K562 (cell line): ENCODE measurements around the gene SSBP1. TPM values are rescaled to one million over a fixed set of nuclear protein-coding genes. Genes with fewer than 3 reads are reported as not detected.

Experiments
- ATAC-seq: fragments of 200-7000 bp; cut with Tn5 transposase; 3 replicates; pipeline ENCODE4 v1.9.1; 2020; ENCODE audit warnings: moderate library complexity
- BruUV-seq: library from RNA; stranded (reverse); fragments of 400-500 nt; replicated peaks from 2 replicates; lab custom pipeline; 2021; lab: Mats Ljungman, UMichigan
- CTCF ChIA-PET: fragments of 300-600 bp; formaldehyde crosslinking; extraction: SDS; loops from one replicate; lab custom pipeline; 2021; ENCODE audit warnings: low intra/inter-chr PET ratio; lab: Yijun Ruan, JAX
- POLR2A ChIA-PET: fragments of 300-600, 350-650 bp; sonication (Branson Sonifier 250); formaldehyde crosslinking; extraction: SDS; loops from one replicate; lab custom pipeline; 2021; ENCODE audit warnings: antibody characterized with exemption, inconsistent platforms; lab: Yijun Ruan, JAX
- DNase-seq, 4 experiments: peaks; one replicate each; pipeline versions ENCODE4 v3.0.0 to v3.0.0-alpha.2; 2011 to 2018; ENCODE audit warnings: low spot score in 3 of 4, mixed read lengths in 3 of 4; ENCODE audit errors: extremely low read depth in 1 of 4
- FAIRE-seq: peaks from 2 replicates; lab custom pipeline; 2011; peaks lifted over from hg19 to GRCh38; lab: Jason Lieb, UNC
- H2AFZ ChIP-seq: 2 replicates; pipeline ENCODE4 v1.6.0; 2011; ENCODE audit warnings: low read depth, low read length, control low read depth, inconsistent platforms
- H3K27ac ChIP-seq: fragments of 200-600 bp; 3 replicates; pipeline ENCODE4 v1.8.0; 2011; ENCODE audit warnings: low read depth, mild to moderate bottlenecking, control low read depth, inconsistent platforms, low read length, moderate library complexity, mixed read lengths; ENCODE audit errors: extremely low read depth
- H3K27me3 ChIP-seq, 2 experiments: fragments of 300-600 bp in 1 of 2; 2 replicates in 1 of 2; 3 replicates in 1 of 2; pipeline versions ENCODE4 v1.6.0 to v1.8.0; 2011; ENCODE audit warnings: inconsistent platforms in 2 of 2, low read length in 2 of 2, mild to moderate bottlenecking in 1 of 2, mixed read lengths in 1 of 2, moderate library complexity in 1 of 2; ENCODE audit not compliant: control insufficient read depth in 2 of 2, insufficient read depth in 2 of 2
- H3K36me3 ChIP-seq: fragments of 300-600 bp; 3 replicates; pipeline ENCODE4 v1.8.0; 2011; ENCODE audit warnings: mild to moderate bottlenecking, low read length, inconsistent platforms; ENCODE audit not compliant: control insufficient read depth, insufficient read depth
- H3K4me1 ChIP-seq, 2 experiments: fragments of 200-600 bp in 1 of 2; replicated peaks in 1 of 2; 2 replicates in 1 of 2; 3 replicates in 1 of 2; pipeline versions ENCODE4 v1.5.1 to v1.8.0; 2011; ENCODE audit warnings: inconsistent platforms in 2 of 2, low read length in 2 of 2, mild to moderate bottlenecking in 1 of 2, mixed read lengths in 1 of 2, moderate library complexity in 1 of 2; ENCODE audit not compliant: control insufficient read depth in 2 of 2, insufficient read depth in 2 of 2
- H3K4me2 ChIP-seq: 2 replicates; pipeline ENCODE4 v1.6.1; 2011; ENCODE audit warnings: low read length, control low read depth, inconsistent platforms, mixed read lengths; ENCODE audit not compliant: insufficient read depth
- H3K4me3 ChIP-seq: fragments of 200-600 bp; sonication (generic), shearing (Covaris generic); 2 replicates; pipeline ENCODE4 v1.5.1; 2016; ENCODE audit warnings: control low read depth, inconsistent platforms
- H3K79me2 ChIP-seq: fragments of 200-600 bp; 3 replicates; pipeline ENCODE4 v1.8.0; 2011; ENCODE audit warnings: low read length, inconsistent platforms; ENCODE audit not compliant: control insufficient read depth, insufficient read depth
- H3K9ac ChIP-seq, 2 experiments: 2 replicates each; pipeline versions ENCODE4 v1.6.0 to v1.6.1; 2011; ENCODE audit warnings: low read depth in 2 of 2, low read length in 2 of 2, control low read depth in 1 of 2, inconsistent platforms in 1 of 2, mild to moderate bottlenecking in 1 of 2, mixed read lengths in 1 of 2; ENCODE audit not compliant: insufficient read depth in 1 of 2
- H3K9me1 ChIP-seq: one replicate; pipeline ENCODE4 v1.6.0; 2011; ENCODE audit warnings: inconsistent platforms, mild to moderate bottlenecking, low read length, moderate library complexity; ENCODE audit not compliant: control insufficient read depth, insufficient read depth
- H3K9me3 ChIP-seq: replicated peaks from 2 replicates; pipeline ENCODE4 v1.5.1; 2011; ENCODE audit warnings: low read depth, low read length, inconsistent platforms; ENCODE audit not compliant: control insufficient read depth, insufficient read depth
- H4K20me1 ChIP-seq: replicated peaks from 2 replicates; pipeline ENCODE4 v1.6.1; 2011; ENCODE audit warnings: low read length, inconsistent platforms, mixed read lengths; ENCODE audit not compliant: control insufficient read depth, insufficient read depth
- ATF3 ChIP-seq, 2 experiments: fragments of 450-650 bp in 1 of 2; sonication (generic) in 1 of 2; formaldehyde crosslinking in 1 of 2; IDR thresholded peaks in 1 of 2; conservative IDR thresholded peaks in 1 of 2; 2 replicates each; pipeline versions ENCODE4 v1.6.1 to v1.8.1; 2016 to 2023; ENCODE audit warnings: mild to moderate bottlenecking in 2 of 2, moderate library complexity in 2 of 2, inconsistent platforms in 1 of 2, missing genetic modification reagents in 1 of 2
- ESRRB ChIP-seq: fragments of 250-450 bp; sonication (Bioruptor Pico); IDR thresholded peaks from 2 replicates; pipeline ENCODE4 v1.5.0; 2020; ENCODE audit warnings: mild to moderate bottlenecking, moderate library complexity, borderline replicate concordance
- GABPA ChIP-seq: fragments of 200-800 bp; sonication (Bioruptor generic); conservative IDR thresholded peaks from 2 replicates; pipeline ENCODE4 v1.6.1; 2016; ENCODE audit warnings: low read depth, missing genetic modification characterization, missing compliant biosample characterization
- GATA2 ChIP-seq: sonication (generic); formaldehyde crosslinking; IDR thresholded peaks from 2 replicates; pipeline ENCODE4 v1.4.0; 2020; ENCODE audit warnings: mild to moderate bottlenecking, missing genetic modification reagents
- MAFF ChIP-seq: IDR thresholded peaks from 2 replicates; pipeline ENCODE4 v1.6.1; 2012; ENCODE audit warnings: low read length, improper control_type of control experiment
- MYC ChIP-seq, 2 experiments: fragments of 250-450 bp in 1 of 2; sonication (Bioruptor Pico) in 1 of 2; IDR thresholded peaks; 2 replicates each; pipeline versions ENCODE4 v1.5.1 to v1.6.1; 2012 to 2021; ENCODE audit warnings: low read depth in 2 of 2, borderline replicate concordance in 1 of 2, improper control_type of control experiment in 1 of 2, low read length in 1 of 2, mild to moderate bottlenecking in 1 of 2, moderate library complexity in 1 of 2
- NFRKB ChIP-seq: fragments of 450-650 bp; IDR thresholded peaks from 2 replicates; pipeline ENCODE4 v1.6.1; 2016; ENCODE audit warnings: low read depth
- RERE ChIP-seq: sonication (generic); formaldehyde crosslinking; IDR thresholded peaks from 2 replicates; pipeline ENCODE4 v1.8.0; 2023; ENCODE audit warnings: missing genetic modification reagents, mild to moderate bottlenecking, borderline replicate concordance
- RFX5 ChIP-seq: IDR thresholded peaks from 2 replicates; pipeline ENCODE4 v1.6.1; 2011; ENCODE audit warnings: low read depth, mild to moderate bottlenecking, improper control_type of control experiment, low read length
- TEAD2 ChIP-seq: fragments of 450-650 bp; IDR thresholded peaks from 2 replicates; pipeline ENCODE4 v1.6.1; 2016; ENCODE audit warnings: missing genetic modification characterization, control low read depth, missing compliant biosample characterization
- ZNF584 ChIP-seq: fragments of 200-800 bp; sonication (Bioruptor generic); IDR thresholded peaks from 2 replicates; pipeline ENCODE4 v1.6.1; 2016; ENCODE audit warnings: low read depth, mild to moderate bottlenecking, missing genetic modification characterization, missing compliant biosample characterization
- whole genome bisulfite sequencing: fragments of 100-300 bp; shearing (Covaris generic); methylation state at CpG from one replicate; pipeline ENCODE4 v1.1.6; 2016; ENCODE audit warnings: low coverage, mixed read lengths; ENCODE audit not compliant: insufficient coverage; ENCODE audit errors: missing lambda C conversion rate; 5-methylcytosine and 5-hydroxymethylcytosine counted together
- in situ Hi-C: fragments of 300-500 bp; cut with MboI; formaldehyde crosslinking; loops from 4 replicates; pipeline ENCODE4 v1.15.0; 2018; ENCODE audit warnings: inconsistent platforms, mixed read lengths
- intact Hi-C: fragments of 100-400 bp; cut with micrococcal nuclease; formaldehyde crosslinking; loops from 2 replicates; pipeline ENCODE4 v1.14.2; 2022
- polyA plus RNA-seq, 8 experiments: library from polyadenylated mRNA; depleted of rRNA in 4 of 8; stranded (reverse) in 5 of 8; unstranded in 3 of 8; fragments of >200 nt; fragmentation: Nextera tagmentation in 2 of 8; fragmentation: Illumina TruSeq in 1 of 8; extraction: Ambion mirVana in 2 of 8; extraction: Trizol in 1 of 8; gene quantifications; 2 replicates each; pipeline versions ENCODE4 v1.2.1 to v1.2.3, GENCODE V29; 2011 to 2014; ENCODE audit warnings: inconsistent platforms in 1 of 8, missing spikeins in 1 of 8
- total RNA-seq, 7 experiments: library from RNA; depleted of rRNA in 6 of 7; stranded (reverse); fragments of >200 nt in 6 of 7; fragmentation: Illumina TruSeq in 2 of 7; extraction: Trizol in 2 of 7; gene quantifications; 2 replicates each; pipeline versions ENCODE4 v1.2.1 to v1.2.3, GENCODE V29; 2011 to 2021; ENCODE audit warnings: low replicate concordance in 1 of 7
- TF ChIP-seq, protein P1 (sequence below), 2 experiments: fragments of 450-650 bp; conservative IDR thresholded peaks; 2 replicates each; pipeline ENCODE4 v1.6.1; 2017; ENCODE audit warnings: mild to moderate bottlenecking in 2 of 2, moderate library complexity in 2 of 2

Gene SSBP1
- total and polyA plus RNA-seq, 9 of the 15 experiments (the other 6 are each of a cell fraction or from before 2014, with no cell fraction given) = 404 to 1,996 (median 835) TPM

DNA sequence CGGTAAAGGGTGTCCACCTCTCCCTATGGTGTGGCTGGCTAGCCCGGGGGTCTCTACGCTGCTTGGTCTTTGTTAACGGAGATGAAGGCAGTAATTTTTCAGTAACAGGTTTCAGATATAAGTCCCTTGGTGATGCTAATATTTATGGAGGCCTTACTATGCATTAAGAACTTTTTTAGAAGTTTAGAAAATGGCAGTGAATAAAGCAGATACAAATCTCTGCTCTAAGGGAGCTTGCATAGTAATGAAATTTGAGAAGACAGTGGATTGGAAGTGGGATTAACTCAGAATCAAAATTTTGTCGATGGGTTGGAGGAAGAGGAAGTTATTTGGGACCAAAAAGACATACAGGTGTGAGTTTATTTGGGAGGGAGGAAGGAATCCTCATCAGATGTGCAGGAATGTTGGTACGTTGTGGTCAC, 445 bp downstream of the SSBP1 start:
- POLR2A ChIA-PET = interaction anchor here (1.1 to 3.0 kb wide), 4 partner anchors 11 to 143 kb away, joined by 3 to 30 read pairs (median 4); partner anchors contain the start of gene DENND11
- in situ Hi-C loops = no loop called here
- TF ChIP-seq ATF3 (IDR thresholded peaks at IDR 0.05) (no peak), ATF3 (CRISPR knock-in tag; conservative IDR thresholded peaks at IDR 0.05) (no peak), RERE (CRISPR knock-in tag) (no peak), ESRRB (CRISPR knock-in tag) (0 out of 2 replicates have a peak, but pooled peaks have one; percentile 51), TEAD2 (tag) (0 out of 2 replicates have a peak, but pooled peaks have one; percentile 11), MYC (IDR thresholded peaks at IDR 0.05; ENCODE audit: low read depth, low read length) (no peak), MYC (CRISPR knock-in tag; IDR thresholded peaks at IDR 0.05; ENCODE audit: borderline replicate concordance, low read depth) (peak; percentile 33; the same call in 1 of the 2 replicates), MAFF (no peak), ZNF584 (0 out of 2 replicates have a peak, but pooled peaks have one; percentile 17), NFRKB (peak; percentile 71; the same call in 1 of the 2 replicates), GABPA (tag) (peak; percentile 56; the same call in 1 of the 2 replicates), RFX5 (no peak), GATA2 (CRISPR knock-in tag) (peak; percentile 46; the same call in 1 of the 2 replicates)
- TF ChIP-seq, protein P1, sequence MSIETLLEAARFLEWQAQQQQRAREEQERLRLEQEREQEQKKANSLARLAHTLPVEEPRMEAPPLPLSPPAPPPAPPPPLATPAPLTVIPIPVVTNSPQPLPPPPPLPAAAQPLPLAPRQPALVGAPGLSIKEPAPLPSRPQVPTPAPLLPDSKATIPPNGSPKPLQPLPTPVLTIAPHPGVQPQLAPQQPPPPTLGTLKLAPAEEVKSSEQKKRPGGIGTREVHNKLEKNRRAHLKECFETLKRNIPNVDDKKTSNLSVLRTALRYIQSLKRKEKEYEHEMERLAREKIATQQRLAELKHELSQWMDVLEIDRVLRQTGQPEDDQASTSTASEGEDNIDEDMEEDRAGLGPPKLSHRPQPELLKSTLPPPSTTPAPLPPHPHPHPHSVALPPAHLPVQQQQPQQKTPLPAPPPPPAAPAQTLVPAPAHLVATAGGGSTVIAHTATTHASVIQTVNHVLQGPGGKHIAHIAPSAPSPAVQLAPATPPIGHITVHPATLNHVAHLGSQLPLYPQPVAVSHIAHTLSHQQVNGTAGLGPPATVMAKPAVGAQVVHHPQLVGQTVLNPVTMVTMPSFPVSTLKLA (conservative IDR thresholded peaks at IDR 0.05) = peak; percentile 53 to 58; a peak in 1 of 4 replicates

More for the DNA sequence above, 445 bp downstream of the SSBP1 start:
- Histone ChIP-seq H2AFZ (peak overlapping the region; percentile 96), H3K79me2 (peaks cover 41% of the 10 kb centered on the region), H3K4me1 (peaks cover 5 to 12% of the 10 kb centered on the region in 2 experiments; a peak in 4 of 5 replicates), H3K9ac (peak overlapping the region; percentile 84 to 92), H3K27ac (peak overlapping the region; percentile 89), H3K9me3 (no peaks in the 10 kb centered on the region), H4K20me1 (no peaks in the 10 kb centered on the region), H3K4me3 (peak overlapping the region; percentile 65), H3K36me3 (peaks cover 44% of the 10 kb centered on the region), H3K4me2 (peak overlapping the region; percentile 98), H3K9me1 (no peaks in the 10 kb centered on the region), H3K27me3 (no peaks in the 10 kb centered on the region)
- CTCF ChIA-PET = interaction anchor here (0.7 kb wide), 1 partner anchor 84 kb away, joined by 7 read pairs; no protein-coding TSS in a partner anchor
- FAIRE-seq (no peak), ATAC-seq (peak; percentile 79), DNase-seq (no peak)
- intact Hi-C loops = loop anchor here (1.0 to 5.0 kb wide), 2 partner anchors 84 to 186 kb away; partner anchors contain the start of gene AGK
- BruUV-seq = TSS peak; percentile 72
- WGBS = 0% methylated on average over 6 of the region's 6 CpGs
